ENCODE data around the gene DIP2C. TPM values are rescaled to one million over a fixed set of nuclear protein-coding genes. Genes with fewer than 3 reads are reported as not detected.

DIP2C gene
- total RNA-seq, 4 donors from 2014 or later: 8.4 to 22.7 (median 16.8) TPM

GRCh38 chr10:619710-620109 is 69.8 kb downstream of the DIP2C start:
- Histone ChIP-seq H3K27me3 (no peaks in the 10 kb centered on the region), H3K4me1 (peaks cover 0 to 45% (median 0%) of the 10 kb centered on the region in 4 donors), H3K27ac (no peak overlapping the region), H3K9me3 (no peaks in the 10 kb centered on the region), H3K36me3 (no peaks in the 10 kb centered on the region), H3K4me3 (no peak overlapping the region)
- no peak for TF ChIP-seq CTCF (IDR thresholded peaks at IDR 0.05)
- TF ChIP-seq POLR2A (IDR thresholded peaks at IDR 0.05): no peak
- DNase-seq: no peak

GRCh38 chr10:618229-618989 is 71.1 kb downstream of the DIP2C start:
- Histone ChIP-seq H3K27ac (peak overlapping the region in 1 of 4 donors; percentile 8), H3K4me1 (peaks cover 0 to 45% (median 0%) of the 10 kb centered on the region in 4 donors)
- no peak for TF ChIP-seq POLR2A (IDR thresholded peaks at IDR 0.05)

GRCh38 chr10:617471-617870 is 72.0 kb downstream of the DIP2C start:
- Histone ChIP-seq H3K27ac (no peak overlapping the region), H3K27me3 (no peaks in the 10 kb centered on the region), H3K9me3 (no peaks in the 10 kb centered on the region), H3K36me3 (no peaks in the 10 kb centered on the region), H3K4me1 (peaks cover 0 to 44% (median 0%) of the 10 kb centered on the region in 4 donors), H3K4me3 (no peak overlapping the region)
- no peak for DNase-seq
- TF ChIP-seq CTCF (IDR thresholded peaks at IDR 0.05) (no peak), POLR2A (IDR thresholded peaks at IDR 0.05) (no peak)

More at GRCh38 chr10:618229-618989, 71.1 kb downstream of the DIP2C start:
- Histone ChIP-seq H3K36me3 (no peaks in the 10 kb centered on the region), H3K27me3 (no peaks in the 10 kb centered on the region), H3K4me3 (no peak overlapping the region), H3K9me3 (no peaks in the 10 kb centered on the region)
- DNase-seq: no peak

- TF ChIP-seq CTCF (IDR thresholded peaks at IDR 0.05) (no peak), POLR2A (IDR thresholded peaks at IDR 0.05) (no peak)
- H3K27me3 ChIP-seq: no peaks in the 10 kb centered on the region
- H3K4me3 ChIP-seq: no peak overlapping the region
- H3K36me3 ChIP-seq: no peaks in the 10 kb centered on the region
- no peak for DNase-seq
- H3K9me3 ChIP-seq: no peaks in the 10 kb centered on the region
- no peak overlapping the region for H3K27ac ChIP-seq
- peaks cover 0 to 35% (median 0%) of the 10 kb centered on the region in 4 donors for H3K4me1 ChIP-seq
Measured at GRCh38 chr10:615583-616152, 73.8 kb downstream of the DIP2C start.

GRCh38 chr10:614790-615582 is 74.5 kb downstream of the DIP2C start:
- H3K9me3 ChIP-seq: no peaks in the 10 kb centered on the region
- no peak for TF ChIP-seq CTCF (IDR thresholded peaks at IDR 0.05)
- TF ChIP-seq POLR2A (IDR thresholded peaks at IDR 0.05): no peak
- peaks cover 0 to 35% (median 0%) of the 10 kb centered on the region in 4 donors for H3K4me1 ChIP-seq
- H3K27me3 ChIP-seq: no peaks in the 10 kb centered on the region
- H3K36me3 ChIP-seq: no peaks in the 10 kb centered on the region
- H3K4me3 ChIP-seq: no peak overlapping the region
- H3K27ac ChIP-seq: no peak overlapping the region
- DNase-seq: no peak
